A549 (cell line): ENCODE data around the gene GPRIN1. TPM values are rescaled to one million over a fixed set of nuclear protein-coding genes. Genes with fewer than 3 reads are reported as not detected.

Experiments used
- ATAC-seq, 2 experiments: fragments of 200-7000 bp in 1 of 2; fragments of >200 bp in 1 of 2; cut with Nextera tagmentation in 1 of 2; cut with Tn5 transposase in 1 of 2; 3 replicates each; pipeline versions ENCODE4 v1.8.0 to v1.9.1; 2018 to 2020; ENCODE audit warnings: mild to moderate bottlenecking in 1 of 2, moderate library complexity in 1 of 2
- CTCF ChIA-PET: fragments of 300-600 bp; sonication (Branson Sonifier 250); formaldehyde crosslinking; extraction: SDS; loops from one replicate; lab custom pipeline; 2021; ENCODE audit warnings: antibody characterized with exemption, inconsistent platforms; lab: Yijun Ruan, JAX
- POLR2A ChIA-PET: fragments of 350-600 bp; formaldehyde crosslinking; extraction: SDS; loops from one replicate; lab custom pipeline; 2021; ENCODE audit warnings: antibody characterized with exemption, inconsistent platforms; lab: Yijun Ruan, JAX
- DNase-seq, 2 experiments: peaks; one replicate each; pipeline versions ENCODE4 v3.0.0 to v3.0.0-alpha.2; 2011 to 2016; ENCODE audit warnings: low read depth in 1 of 2, low spot score in 1 of 2
- FAIRE-seq: peaks from 2 replicates; lab custom pipeline; 2011; peaks lifted over from hg19 to GRCh38; lab: Jason Lieb, UNC
- H3K27ac ChIP-seq, 2 experiments: fragments of >200 bp; sonication (Bioruptor Twin); formaldehyde crosslinking; 3 replicates each; pipeline ENCODE4 v1.5.1; 2016 to 2017
- H3K4me1 ChIP-seq: fragments of >200 bp; sonication (Bioruptor Twin); formaldehyde crosslinking; 3 replicates; pipeline ENCODE4 v1.6.1; 2016
- H3K4me2 ChIP-seq: fragments of >200 bp; sonication (Bioruptor Twin); formaldehyde crosslinking; 3 replicates; pipeline ENCODE4 v1.6.1; 2016
- H3K4me3 ChIP-seq: fragments of >200 bp; sonication (Bioruptor Twin); formaldehyde crosslinking; 3 replicates; pipeline ENCODE4 v1.5.1; 2016
- H3K9me3 ChIP-seq: fragments of >200 bp; sonication (Bioruptor Twin); formaldehyde crosslinking; 3 replicates; pipeline ENCODE4 v1.6.1; 2016
- ATOH8 ChIP-seq: fragments of 250-450 bp; sonication (Bioruptor Pico); IDR thresholded peaks from 2 replicates; pipeline ENCODE4 v1.5.0; 2020; ENCODE audit warnings: low read depth, mild to moderate bottlenecking, moderate library complexity
- BCL3 ChIP-seq: fragments of >200 bp; sonication (Bioruptor Twin); formaldehyde crosslinking; IDR thresholded peaks from 3 replicates; pipeline ENCODE4 v1.6.1; 2016
- CTCF ChIP-seq: fragments of >200 bp; sonication (Bioruptor Twin); formaldehyde crosslinking; IDR thresholded peaks from 3 replicates; pipeline ENCODE4 v1.5.1; 2016
- E2F6 ChIP-seq: IDR thresholded peaks from 2 replicates; pipeline ENCODE4 v1.6.1; 2012; ENCODE audit warnings: low read depth, borderline replicate concordance
- EHMT2 ChIP-seq: fragments of 200-600 bp; sonication (generic); IDR thresholded peaks from 2 replicates; pipeline ENCODE4 v1.6.1; 2016; ENCODE audit warnings: antibody characterized with exemption, low read depth, mild to moderate bottlenecking, moderate library complexity
- ELK1 ChIP-seq: fragments of 150-350 bp; IDR thresholded peaks from 2 replicates; pipeline ENCODE4 v1.6.1; 2014; ENCODE audit warnings: low read depth, mild to moderate bottlenecking, low read length
- EP300 ChIP-seq, 2 experiments: fragments of >200 bp; sonication (Bioruptor Twin); formaldehyde crosslinking; IDR thresholded peaks; 2 replicates in 1 of 2; 3 replicates in 1 of 2; pipeline ENCODE4 v1.6.1; 2016 to 2017
- FOSL2 ChIP-seq, 2 experiments: fragments of 450-650 bp in 1 of 2; fragments of >200 bp in 1 of 2; sonication (Bioruptor Twin) in 1 of 2; formaldehyde crosslinking; IDR thresholded peaks; 2 replicates each; pipeline versions ENCODE4 v1.5.0 to v1.6.1; 2016 to 2020; ENCODE audit warnings: mild to moderate bottlenecking in 1 of 2, moderate library complexity in 1 of 2
- HES2 ChIP-seq: fragments of >200 bp; sonication (Bioruptor Twin); formaldehyde crosslinking; IDR thresholded peaks from 2 replicates; pipeline ENCODE4 v1.6.1; 2016
- HOXA7 ChIP-seq: fragments of 250-450 bp; sonication (Bioruptor Pico); IDR thresholded peaks from 2 replicates; pipeline ENCODE4 v1.5.0; 2020; ENCODE audit warnings: mild to moderate bottlenecking, moderate library complexity
- HOXB13 ChIP-seq: fragments of 250-450 bp; sonication (Bioruptor Pico); IDR thresholded peaks from 2 replicates; pipeline ENCODE4 v1.5.0; 2020; ENCODE audit warnings: low read depth, mild to moderate bottlenecking, moderate library complexity
- HOXB5 ChIP-seq: fragments of 250-450 bp; sonication (Bioruptor Pico); IDR thresholded peaks from 2 replicates; pipeline ENCODE4 v1.5.0; 2020; ENCODE audit warnings: mild to moderate bottlenecking, moderate library complexity
- KDM5A ChIP-seq: fragments of 200-600 bp; sonication (generic); IDR thresholded peaks from 2 replicates; pipeline ENCODE4 v1.6.1; 2016; ENCODE audit warnings: antibody characterized with exemption, mild to moderate bottlenecking
- MAFK ChIP-seq: fragments of 450-650 bp; IDR thresholded peaks from 2 replicates; pipeline ENCODE4 v1.6.1; 2014; ENCODE audit not compliant: partially characterized antibody
- MAZ ChIP-seq: fragments of 150-350 bp; IDR thresholded peaks from 2 replicates; pipeline ENCODE4 v1.6.1; 2014; ENCODE audit warnings: antibody characterized with exemption, low read depth, low read length, borderline replicate concordance
- NFE2L2 ChIP-seq: fragments of 150-350 bp; conservative IDR thresholded peaks from 2 replicates; pipeline ENCODE4 v1.6.1; 2014; ENCODE audit warnings: low read length
- RCOR1 ChIP-seq: fragments of 150-350 bp; IDR thresholded peaks from 2 replicates; pipeline ENCODE4 v1.6.1; 2014; ENCODE audit warnings: antibody characterized with exemption, low read length, low read depth
- REST ChIP-seq: fragments of 200-600 bp; sonication (generic); IDR thresholded peaks from 2 replicates; pipeline ENCODE4 v1.6.1; 2016; ENCODE audit warnings: antibody characterized with exemption, mild to moderate bottlenecking, moderate library complexity
- TFCP2L1 ChIP-seq: fragments of 250-450 bp; sonication (Bioruptor Pico); IDR thresholded peaks from 2 replicates; pipeline ENCODE4 v1.5.0; 2021; ENCODE audit warnings: mild to moderate bottlenecking
- USF2 ChIP-seq: fragments of 450-650 bp; IDR thresholded peaks from 2 replicates; pipeline ENCODE4 v1.6.1; 2014; ENCODE audit warnings: antibody characterized with exemption
- WGBS: methylation state at CpG from one replicate; pipeline ENCODE4 v1.1.6; 2017; ENCODE audit errors: missing lambda C conversion rate; 5-methylcytosine and 5-hydroxymethylcytosine counted together
- polyA plus RNA-seq, 4 experiments: library from polyadenylated mRNA; depleted of rRNA in 3 of 4; stranded (reverse); fragments of >200 nt; fragmentation: RNase III in 1 of 4; extraction: RNeasy Plus Mini Kit Qiagen cat#74134 plus additional on column Dnase treatment in 1 of 4; gene quantifications; 2 replicates in 3 of 4; 3 replicates in 1 of 4; pipeline ENCODE4 v1.2.3, GENCODE V29; 2011 to 2017

GPRIN1 gene
- polyA plus RNA-seq, 2 of the 4 experiments (the other 2 are of a cell fraction): 3.1 to 6.7 TPM

GRCh38 chr5:176648474-176649194 lies 38.7 kb upstream of the GPRIN1 start:
- peaks cover 14% of the 10 kb centered on the region for H3K4me1 ChIP-seq
- ChIA-PET CTCF (interaction anchor here (1.1 to 6.8 kb wide), 9 partner anchors 9 to 465 kb away, joined by 3 to 68 read pairs (median 10); partner anchors contain the start of gene FAF2), POLR2A (interaction anchor here (0.7 to 2.5 kb wide), 2 partner anchors 17 to 379 kb away, joined by 5 to 24 read pairs; partner anchors contain the start of genes EIF4E1B and SNCB)
- H3K27ac ChIP-seq: peak overlapping the region in 1 of 2 experiments; percentile 94; a peak in 3 of 6 replicates
- 84% methylated on average over 11 of the region's 15 CpGs for WGBS
- peak overlapping the region; percentile 66 for H3K4me3 ChIP-seq
- TF ChIP-seq ELK1 (no peak), KDM5A (no peak), HOXB5 (CRISPR knock-in tag) (no peak), REST (peak; percentile 23; the same call in 1 of the 2 replicates), ATOH8 (no peak), HOXA7 (no peak), HES2 (no peak), USF2 (no peak), EP300 (IDR thresholded peaks at IDR 0.05) (no peak)
- TF ChIP-seq, all 56 proteins: peak for 1
- no peak for DNase-seq
- no peak for FAIRE-seq
- Histone ChIP-seq H3K4me2 (peak overlapping the region; percentile 94), H3K9me3 (no peaks in the 10 kb centered on the region)
- no peak for ATAC-seq

GRCh38 chr5:176647843-176648473 lies 38.0 kb upstream of the GPRIN1 start:
- DNase-seq (no peak), FAIRE-seq (no peak), ATAC-seq (peak; percentile 3 to 6; a peak in 3 of 6 replicates)
- Histone ChIP-seq H3K4me2 (peak overlapping the region; percentile 94), H3K4me1 (peaks cover 14% of the 10 kb centered on the region), H3K4me3 (peak overlapping the region; percentile 66), H3K9me3 (no peaks in the 10 kb centered on the region), H3K27ac (peak overlapping the region; percentile 86 to 94)
- ChIA-PET POLR2A (interaction anchor here (0.7 to 2.5 kb wide), 2 partner anchors 17 to 380 kb away, joined by 5 to 24 read pairs; partner anchors contain the start of genes EIF4E1B and SNCB), CTCF (interaction anchor here (1.1 to 6.8 kb wide), 10 partner anchors 10 to 465 kb away, joined by 3 to 68 read pairs (median 7); partner anchors contain the start of gene FAF2)
- WGBS: 14% methylated on average over 17 of the region's 20 CpGs
- TF ChIP-seq MAFK (no peak), KDM5A (no peak), E2F6 (no peak), TFCP2L1 (no peak), FOSL2 (IDR thresholded peaks at IDR 0.05) (no peak), FOSL2 (CRISPR knock-in tag; IDR thresholded peaks at IDR 0.05) (no peak), MAZ (no peak), EHMT2 (no peak), CTCF (no peak), RCOR1 (no peak), BCL3 (no peak), NFE2L2 (no peak), HOXB13 (CRISPR knock-in tag) (no peak)
